OCI-LY3 (cell line): Measurements from ENCODE around the gene SLC25A21.

Source experiments
- EZH2phosphoT487 ChIP-seq: fragments of 200-600 bp; shearing (Covaris generic); IDR thresholded peaks from 2 replicates; pipeline ENCODE4 v1.6.1; 2018; ENCODE audit warnings: antibody characterized with exemption, mixed run types, low read depth
- TF ChIP-seq, protein P1 (sequence below): fragments of 200-600, 300-600 bp; sonication (generic); IDR thresholded peaks from 2 replicates; pipeline ENCODE4 v1.5.1; 2014; ENCODE audit warnings: antibody characterized with exemption, low read length, low read depth

DNA sequence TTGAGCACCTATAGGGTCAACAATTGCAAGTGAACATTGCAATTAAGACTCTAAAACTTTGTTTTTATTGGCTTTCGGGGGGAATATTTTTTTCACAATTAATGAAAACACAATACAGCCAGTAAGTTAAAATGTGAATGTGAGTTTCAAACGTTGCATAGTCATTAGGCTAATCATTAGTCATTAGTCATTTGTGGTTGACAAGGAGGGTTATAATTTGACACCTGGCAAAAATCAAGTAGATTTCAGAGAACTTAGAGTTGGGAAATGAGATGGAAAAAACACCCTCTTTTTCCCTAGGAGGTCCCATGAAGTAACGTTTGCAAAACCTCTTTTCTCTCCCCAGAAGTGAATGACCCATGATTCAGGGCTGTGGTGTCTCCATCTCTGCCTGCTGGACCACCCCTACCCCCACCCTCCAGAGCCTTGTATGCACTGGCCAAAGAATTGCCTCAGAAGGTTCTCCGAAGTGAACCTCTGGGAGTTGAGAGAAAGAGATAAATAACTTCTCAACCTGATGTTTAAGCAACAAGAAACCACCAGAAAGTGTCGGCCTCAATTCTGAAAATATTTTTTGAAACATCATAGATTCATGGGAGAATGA lies 314.5 kb downstream of the SLC25A21 start:
- TF ChIP-seq, protein P1, sequence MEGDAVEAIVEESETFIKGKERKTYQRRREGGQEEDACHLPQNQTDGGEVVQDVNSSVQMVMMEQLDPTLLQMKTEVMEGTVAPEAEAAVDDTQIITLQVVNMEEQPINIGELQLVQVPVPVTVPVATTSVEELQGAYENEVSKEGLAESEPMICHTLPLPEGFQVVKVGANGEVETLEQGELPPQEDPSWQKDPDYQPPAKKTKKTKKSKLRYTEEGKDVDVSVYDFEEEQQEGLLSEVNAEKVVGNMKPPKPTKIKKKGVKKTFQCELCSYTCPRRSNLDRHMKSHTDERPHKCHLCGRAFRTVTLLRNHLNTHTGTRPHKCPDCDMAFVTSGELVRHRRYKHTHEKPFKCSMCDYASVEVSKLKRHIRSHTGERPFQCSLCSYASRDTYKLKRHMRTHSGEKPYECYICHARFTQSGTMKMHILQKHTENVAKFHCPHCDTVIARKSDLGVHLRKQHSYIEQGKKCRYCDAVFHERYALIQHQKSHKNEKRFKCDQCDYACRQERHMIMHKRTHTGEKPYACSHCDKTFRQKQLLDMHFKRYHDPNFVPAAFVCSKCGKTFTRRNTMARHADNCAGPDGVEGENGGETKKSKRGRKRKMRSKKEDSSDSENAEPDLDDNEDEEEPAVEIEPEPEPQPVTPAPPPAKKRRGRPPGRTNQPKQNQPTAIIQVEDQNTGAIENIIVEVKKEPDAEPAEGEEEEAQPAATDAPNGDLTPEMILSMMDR, result no peak
- TF ChIP-seq EZH2phosphoT487, result no peak
